GM12874 (cell line): Measurements from ENCODE around the gene NENF.

Experiments
- CTCF ChIP-seq: IDR thresholded peaks from 2 replicates; pipeline ENCODE4 v1.5.1; 2011; ENCODE audit warnings: low read depth, mild to moderate bottlenecking, control low read depth, low read length, moderate library complexity; ENCODE audit not compliant: insufficient read depth

The NENF gene

DNA sequence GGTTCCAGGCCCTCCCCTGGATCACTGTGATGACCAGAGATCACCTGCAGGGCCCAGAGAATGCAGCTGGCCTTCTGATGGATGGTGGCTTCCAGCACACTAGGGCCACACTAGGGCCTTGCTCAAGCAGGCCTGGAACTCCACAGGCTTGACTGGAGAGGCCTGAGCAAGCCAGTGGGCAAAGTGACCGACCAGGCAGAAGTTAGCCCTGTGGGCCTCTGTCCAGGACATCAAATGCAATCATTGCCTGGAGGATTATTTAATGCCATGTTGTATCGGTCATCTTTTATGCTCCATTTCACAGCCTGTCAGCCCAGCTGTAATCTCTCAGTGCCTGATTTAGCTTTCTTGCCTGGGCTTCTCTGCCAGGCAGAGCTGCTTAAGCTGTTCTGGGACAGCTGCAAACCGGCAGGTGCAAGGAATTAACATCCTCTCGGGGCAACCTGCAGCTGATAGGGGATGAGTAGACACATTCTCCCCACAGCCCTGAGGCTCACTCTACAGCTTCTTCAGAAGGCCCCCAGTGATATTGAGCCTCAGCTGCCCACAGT, 17.7 kb downstream of the NENF start:
- no peak for TF ChIP-seq CTCF

GRCh38 chr1:212451416-212452322, 18.9 kb downstream of the NENF start:
- TF ChIP-seq CTCF = no peak

DNA sequence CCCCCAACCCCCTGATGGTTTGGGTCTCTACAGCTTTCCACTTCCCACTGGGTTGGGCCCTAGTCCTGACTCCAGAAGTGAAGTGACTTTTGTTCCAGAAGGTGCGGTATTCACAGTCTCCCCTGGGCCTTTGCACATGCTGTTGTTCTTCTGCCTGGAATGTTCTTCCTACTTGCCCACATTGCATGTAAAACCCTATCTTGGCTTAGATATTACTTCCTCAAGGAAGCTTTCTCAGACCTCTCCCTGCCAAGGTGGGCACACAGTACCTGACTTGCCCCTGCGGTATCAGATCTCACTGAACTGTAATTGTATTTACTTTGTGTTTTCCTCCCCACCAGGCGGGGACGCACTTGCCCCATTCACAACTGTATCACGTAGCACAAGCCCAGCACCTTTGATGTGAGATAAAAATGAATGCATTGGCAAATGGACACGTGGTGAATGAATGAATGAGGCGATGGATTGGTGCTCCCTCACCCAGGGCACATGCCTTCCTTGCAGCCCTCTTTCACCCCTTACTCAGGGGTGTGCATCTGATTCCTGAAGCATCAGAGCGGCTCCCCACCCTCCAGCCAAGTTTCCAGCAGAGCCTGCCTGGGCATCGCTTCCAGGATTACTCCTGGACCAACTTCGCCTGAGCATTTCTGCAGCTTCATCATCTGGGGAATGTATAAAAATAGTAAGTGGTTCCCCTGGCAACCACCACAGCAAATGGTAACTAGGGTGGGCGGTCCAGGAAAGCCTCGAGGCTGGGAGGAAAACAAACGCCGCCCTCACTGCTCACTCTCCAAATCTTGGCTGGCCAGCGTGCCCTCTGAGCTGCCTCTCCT, 19.8 kb downstream of the NENF start:
- TF ChIP-seq CTCF = no peak

GRCh38 chr1:212453156-212453857, 20.6 kb downstream of the NENF start:
- TF ChIP-seq CTCF = no peak

DNA sequence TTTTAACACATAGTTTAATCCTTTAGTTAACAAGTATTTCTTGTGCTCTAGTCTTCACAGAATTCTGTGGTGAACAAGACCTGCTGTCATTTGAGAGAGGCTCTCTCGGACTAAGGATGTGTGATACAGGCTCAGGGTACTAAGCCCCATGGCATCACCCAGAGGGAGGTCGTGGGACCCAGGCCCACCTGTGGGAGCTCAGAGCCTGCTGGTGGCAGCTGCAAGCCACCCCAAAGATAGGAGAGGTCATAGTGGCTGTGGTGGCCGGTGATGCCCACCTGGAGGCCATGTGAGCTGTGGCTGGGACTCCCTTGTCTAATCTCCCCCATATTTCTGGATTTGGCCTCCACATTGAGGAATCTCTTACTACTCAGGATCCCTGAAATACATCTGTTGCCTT, 22.0 kb downstream of the NENF start:
- TF ChIP-seq CTCF = no peak

DNA sequence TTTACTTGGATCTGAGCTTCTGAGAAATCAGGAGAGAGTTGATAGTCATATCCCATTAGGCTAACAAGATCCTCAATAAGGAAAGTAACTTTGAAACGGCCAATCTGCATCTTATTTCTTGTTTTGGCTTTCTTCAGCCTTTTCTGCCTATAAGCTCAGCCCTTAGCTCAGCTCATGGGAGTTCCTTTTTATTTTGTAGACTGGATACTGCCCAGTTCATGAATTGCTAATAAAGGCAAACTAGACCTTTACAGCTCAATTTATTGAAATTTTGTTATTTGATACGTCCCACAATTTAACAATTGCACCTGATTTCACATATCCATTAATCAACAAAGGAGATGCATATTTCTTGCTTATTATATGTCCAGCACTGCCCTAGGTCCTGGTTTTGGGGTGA, 22.7 kb downstream of the NENF start:
- TF ChIP-seq CTCF = no peak
